Measurements from ENCODE around the gene YAP1.
"Not testable (repeated sequence)": the region's sequence is repeated elsewhere in the genome, so short reads cannot be mapped to it uniquely, and the experiment has no call there.

Gene YAP1

DNA sequence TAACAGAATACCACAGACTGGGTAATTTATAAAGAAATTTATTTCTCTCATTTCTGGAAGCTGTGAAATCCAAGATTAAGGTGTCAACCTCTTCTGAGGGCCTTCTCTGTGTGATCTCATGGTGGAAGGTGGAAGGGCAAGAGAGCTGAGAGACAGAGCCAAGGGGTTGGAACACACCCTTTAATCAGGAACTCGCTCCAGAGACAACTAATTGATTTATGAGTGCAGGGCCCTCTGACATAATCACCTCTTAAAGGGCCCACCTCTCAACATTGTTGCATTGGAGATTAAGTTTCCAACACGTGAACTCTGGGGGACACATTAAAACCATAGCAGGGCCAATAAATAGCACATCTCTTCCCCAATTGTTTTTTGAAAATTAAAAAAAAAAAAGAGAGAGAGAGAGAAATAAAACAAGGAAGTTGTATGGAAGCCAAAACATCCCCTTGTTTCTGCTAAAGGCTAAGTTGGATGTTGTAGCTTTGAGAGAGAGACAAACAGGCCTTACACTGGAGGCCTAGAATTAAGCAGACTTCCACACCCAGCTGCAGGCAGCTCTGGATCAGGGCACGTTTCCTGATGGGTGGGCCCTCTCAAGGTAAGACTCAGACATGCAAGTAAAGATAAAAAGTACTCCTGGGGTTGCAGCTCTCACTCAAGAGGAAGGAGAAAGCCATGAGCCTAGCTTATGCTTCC lies 142.9 kb downstream of the YAP1 start:
- no peak for DNase-seq (ENCODE audit: low read depth)
- TF ChIP-seq, protein P1, sequence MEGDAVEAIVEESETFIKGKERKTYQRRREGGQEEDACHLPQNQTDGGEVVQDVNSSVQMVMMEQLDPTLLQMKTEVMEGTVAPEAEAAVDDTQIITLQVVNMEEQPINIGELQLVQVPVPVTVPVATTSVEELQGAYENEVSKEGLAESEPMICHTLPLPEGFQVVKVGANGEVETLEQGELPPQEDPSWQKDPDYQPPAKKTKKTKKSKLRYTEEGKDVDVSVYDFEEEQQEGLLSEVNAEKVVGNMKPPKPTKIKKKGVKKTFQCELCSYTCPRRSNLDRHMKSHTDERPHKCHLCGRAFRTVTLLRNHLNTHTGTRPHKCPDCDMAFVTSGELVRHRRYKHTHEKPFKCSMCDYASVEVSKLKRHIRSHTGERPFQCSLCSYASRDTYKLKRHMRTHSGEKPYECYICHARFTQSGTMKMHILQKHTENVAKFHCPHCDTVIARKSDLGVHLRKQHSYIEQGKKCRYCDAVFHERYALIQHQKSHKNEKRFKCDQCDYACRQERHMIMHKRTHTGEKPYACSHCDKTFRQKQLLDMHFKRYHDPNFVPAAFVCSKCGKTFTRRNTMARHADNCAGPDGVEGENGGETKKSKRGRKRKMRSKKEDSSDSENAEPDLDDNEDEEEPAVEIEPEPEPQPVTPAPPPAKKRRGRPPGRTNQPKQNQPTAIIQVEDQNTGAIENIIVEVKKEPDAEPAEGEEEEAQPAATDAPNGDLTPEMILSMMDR (IDR thresholded peaks at IDR 0.05; ENCODE audit: insufficient read depth, low read depth, low read length, missing control alignments): no peak
- H3K4me3 ChIP-seq (ENCODE audit: low read depth, low read length): no peak overlapping the region

DNA sequence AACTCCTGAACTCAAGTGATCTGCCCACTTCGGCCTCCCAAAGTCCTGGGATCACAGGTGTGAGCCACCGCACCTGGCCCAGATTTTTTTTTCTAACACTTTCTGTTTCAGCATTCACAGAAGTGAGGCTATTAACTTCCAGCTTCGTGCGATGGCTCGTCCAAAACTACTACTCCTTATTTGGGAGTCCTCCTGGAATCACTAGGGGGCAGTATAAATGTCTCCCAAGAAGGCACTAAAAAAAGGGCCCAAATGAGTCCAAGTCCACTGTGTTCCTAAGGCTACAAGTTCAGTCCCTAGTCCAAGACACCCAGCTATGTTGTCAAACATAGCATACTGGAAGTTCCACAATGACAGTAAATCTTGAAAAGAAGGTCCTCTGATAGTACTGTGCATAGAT lies 143.8 kb downstream of the YAP1 start:
- H3K4me3 ChIP-seq (ENCODE audit: low read depth, low read length): no peak overlapping the region
- no peak for DNase-seq (ENCODE audit: low read depth)
- TF ChIP-seq, protein P1 (IDR thresholded peaks at IDR 0.05; ENCODE audit: insufficient read depth, low read depth, low read length, missing control alignments): peak; percentile 22

DNA sequence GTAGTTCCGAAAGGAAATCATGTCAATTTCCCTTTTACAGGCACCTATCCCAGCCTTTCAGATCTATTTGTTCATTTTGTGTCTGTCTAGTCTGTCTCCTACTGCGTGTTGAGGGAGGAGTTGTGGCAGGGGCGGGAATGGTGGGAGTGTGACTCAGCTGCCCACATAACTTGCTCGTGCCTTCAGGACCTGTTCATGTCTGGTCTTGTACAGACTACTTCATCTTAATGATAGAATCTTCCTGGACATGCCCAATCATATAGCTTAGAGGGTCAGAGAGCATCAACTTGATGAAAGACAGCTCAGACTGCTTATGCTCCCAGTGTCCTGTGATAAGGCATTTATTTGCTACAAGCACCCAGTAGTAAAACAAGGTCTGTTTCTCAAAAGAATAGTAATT lies 146.0 kb downstream of the YAP1 start:
- TF ChIP-seq, protein P1 (IDR thresholded peaks at IDR 0.05; ENCODE audit: insufficient read depth, low read depth, low read length, missing control alignments): no peak
- H3K4me3 ChIP-seq (ENCODE audit: low read depth, low read length): no peak overlapping the region
- DNase-seq (ENCODE audit: low read depth): no peak

- DNase-seq (ENCODE audit: low read depth): no peak
- no peak overlapping the region for H3K4me3 ChIP-seq (ENCODE audit: low read depth, low read length)
- TF ChIP-seq, protein P1 (IDR thresholded peaks at IDR 0.05; ENCODE audit: insufficient read depth, low read depth, low read length, missing control alignments): no peak
These were observed 150.0 kb downstream of the YAP1 start for GRCh38 chr11:102260241-102260640.

GRCh38 chr11:102263379-102264003 lies 153.2 kb downstream of the YAP1 start:
- DNase-seq (ENCODE audit: low read depth): no peak
- TF ChIP-seq, protein P1 (IDR thresholded peaks at IDR 0.05; ENCODE audit: insufficient read depth, low read depth, low read length, missing control alignments): no peak

GRCh38 chr11:102264704-102265103 lies 154.5 kb downstream of the YAP1 start:
- not testable (repeated sequence) for DNase-seq (ENCODE audit: low read depth); H3K4me3 ChIP-seq (ENCODE audit: low read depth, low read length)

More at GRCh38 chr11:102263379-102264003, 153.2 kb downstream of the YAP1 start:
- H3K4me3 ChIP-seq (ENCODE audit: low read depth, low read length): no peak overlapping the region

DNA sequence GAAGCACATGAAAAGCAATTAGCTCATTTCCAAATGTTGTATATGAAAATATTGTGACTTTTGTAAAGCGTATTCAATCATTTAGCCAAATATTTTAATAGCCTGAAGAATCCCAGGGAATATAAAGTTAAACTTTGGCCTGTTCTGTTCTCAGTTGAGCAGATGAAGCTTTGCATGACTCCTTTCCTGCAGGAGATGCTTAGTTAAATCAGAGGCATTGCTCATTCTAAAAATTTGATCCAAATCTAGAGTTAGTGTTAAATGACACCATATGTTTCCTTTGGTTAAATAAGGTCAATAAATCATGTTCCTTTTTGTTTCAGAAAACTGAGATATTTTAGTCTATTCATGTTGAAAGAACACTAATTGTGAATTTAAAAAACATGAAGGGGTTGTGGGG lies 155.9 kb downstream of the YAP1 start:
- TF ChIP-seq, protein P1 (IDR thresholded peaks at IDR 0.05; ENCODE audit: insufficient read depth, low read depth, low read length, missing control alignments): no peak
- no peak overlapping the region for H3K4me3 ChIP-seq (ENCODE audit: low read depth, low read length)
- no peak for DNase-seq (ENCODE audit: low read depth)

All from GM12865 (cell line).